Osteoblast (primary cell): Measurements from ENCODE around the gene MTARC1. TPM values are rescaled to one million over a fixed set of nuclear protein-coding genes. Genes with fewer than 3 reads are reported as not detected.

Source experiments
- DNase-seq: peaks from one replicate; pipeline ENCODE4 v3.0.0; 2011; ENCODE audit warnings: low spot score, mixed read lengths; ENCODE audit not compliant: insufficient read length; ENCODE audit errors: missing footprints
- H2AFZ ChIP-seq: 2 replicates; pipeline ENCODE4 v1.6.0; 2011; ENCODE audit warnings: mild to moderate bottlenecking, low read length
- H3K27ac ChIP-seq: 2 replicates; pipeline ENCODE4 v1.5.1; 2011; ENCODE audit warnings: mild to moderate bottlenecking, low read depth, low read length, moderate library complexity
- H3K27me3 ChIP-seq: 2 replicates; pipeline ENCODE4 v1.6.0; 2012; ENCODE audit warnings: mild to moderate bottlenecking, control low read depth, inconsistent platforms, low read length, moderate library complexity; ENCODE audit not compliant: insufficient read depth
- H3K36me3 ChIP-seq: 2 replicates; pipeline ENCODE4 v1.5.1; 2011; ENCODE audit warnings: mild to moderate bottlenecking, low read length, control low read depth, moderate library complexity; ENCODE audit not compliant: insufficient read depth
- H3K4me1 ChIP-seq: 2 replicates; pipeline ENCODE4 v1.5.1; 2011; ENCODE audit warnings: mild to moderate bottlenecking, low read length, control low read depth, moderate library complexity; ENCODE audit not compliant: insufficient read depth
- H3K4me2 ChIP-seq: 2 replicates; pipeline ENCODE4 v1.6.0; 2011; ENCODE audit warnings: mild to moderate bottlenecking, low read length; ENCODE audit not compliant: insufficient read depth
- H3K4me3 ChIP-seq: fragments of 200-600 bp; sonication (generic); 3 replicates; pipeline ENCODE4 v1.5.1; 2012; ENCODE audit warnings: mild to moderate bottlenecking, low read length, inconsistent platforms; ENCODE audit not compliant: insufficient read depth
- H3K79me2 ChIP-seq: 2 replicates; pipeline ENCODE4 v1.6.0; 2012; ENCODE audit warnings: mild to moderate bottlenecking, low read length, control low read depth, inconsistent platforms; ENCODE audit not compliant: insufficient read depth
- H3K9me3 ChIP-seq: 2 replicates; pipeline ENCODE4 v1.5.1; 2011; ENCODE audit warnings: low read depth, low read length, control low read depth
- H4K20me1 ChIP-seq: 2 replicates; pipeline ENCODE4 v1.6.0; 2012; ENCODE audit warnings: mild to moderate bottlenecking, low read length, control low read depth; ENCODE audit not compliant: insufficient read depth
- total RNA-seq: library from RNA; depleted of rRNA; stranded (reverse); fragments of >200 nt; gene quantifications from 2 replicates; pipeline ENCODE4 v1.2.3, GENCODE V29; 2012
- TF ChIP-seq, protein P1 (sequence below): IDR thresholded peaks from 2 replicates; pipeline ENCODE4 v1.5.1; 2011; ENCODE audit warnings: mild to moderate bottlenecking, low read depth, low read length, moderate library complexity; ENCODE audit errors: extremely low read depth

The MTARC1 gene
- total RNA-seq, 1 donor = 2.9 TPM

DNA sequence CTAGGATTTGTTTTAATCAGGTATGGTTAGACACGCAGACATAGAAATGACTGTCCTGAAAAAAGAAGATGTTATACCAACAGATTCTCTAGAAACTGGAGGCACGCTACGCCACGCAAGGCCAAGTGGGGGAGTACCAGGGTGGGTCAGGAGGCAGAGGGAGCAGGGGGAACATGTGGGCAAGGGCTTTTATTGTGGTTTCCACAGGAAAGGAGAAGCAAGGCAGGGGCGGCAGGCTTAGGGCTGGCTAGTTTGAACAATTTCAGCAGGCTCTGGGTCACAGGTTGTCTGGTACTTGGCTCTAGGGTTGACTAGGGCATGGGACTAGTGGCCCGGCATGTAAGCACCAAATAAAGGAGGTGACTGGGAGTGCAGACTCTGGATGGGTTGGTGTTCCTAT, 31.4 kb upstream of the MTARC1 start:
- Histone ChIP-seq H3K27ac (no peak overlapping the region), H3K36me3 (no peaks in the 10 kb centered on the region), H4K20me1 (no peaks in the 10 kb centered on the region), H3K9me3 (no peaks in the 10 kb centered on the region), H3K4me2 (no peak overlapping the region), H3K79me2 (no peaks in the 10 kb centered on the region), H3K27me3 (no peaks in the 10 kb centered on the region), H3K4me3 (no peak overlapping the region), H2AFZ (no peak overlapping the region), H3K4me1 (no peaks in the 10 kb centered on the region)
- DNase-seq = no peak
- TF ChIP-seq, protein P1, sequence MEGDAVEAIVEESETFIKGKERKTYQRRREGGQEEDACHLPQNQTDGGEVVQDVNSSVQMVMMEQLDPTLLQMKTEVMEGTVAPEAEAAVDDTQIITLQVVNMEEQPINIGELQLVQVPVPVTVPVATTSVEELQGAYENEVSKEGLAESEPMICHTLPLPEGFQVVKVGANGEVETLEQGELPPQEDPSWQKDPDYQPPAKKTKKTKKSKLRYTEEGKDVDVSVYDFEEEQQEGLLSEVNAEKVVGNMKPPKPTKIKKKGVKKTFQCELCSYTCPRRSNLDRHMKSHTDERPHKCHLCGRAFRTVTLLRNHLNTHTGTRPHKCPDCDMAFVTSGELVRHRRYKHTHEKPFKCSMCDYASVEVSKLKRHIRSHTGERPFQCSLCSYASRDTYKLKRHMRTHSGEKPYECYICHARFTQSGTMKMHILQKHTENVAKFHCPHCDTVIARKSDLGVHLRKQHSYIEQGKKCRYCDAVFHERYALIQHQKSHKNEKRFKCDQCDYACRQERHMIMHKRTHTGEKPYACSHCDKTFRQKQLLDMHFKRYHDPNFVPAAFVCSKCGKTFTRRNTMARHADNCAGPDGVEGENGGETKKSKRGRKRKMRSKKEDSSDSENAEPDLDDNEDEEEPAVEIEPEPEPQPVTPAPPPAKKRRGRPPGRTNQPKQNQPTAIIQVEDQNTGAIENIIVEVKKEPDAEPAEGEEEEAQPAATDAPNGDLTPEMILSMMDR = no peak

DNA sequence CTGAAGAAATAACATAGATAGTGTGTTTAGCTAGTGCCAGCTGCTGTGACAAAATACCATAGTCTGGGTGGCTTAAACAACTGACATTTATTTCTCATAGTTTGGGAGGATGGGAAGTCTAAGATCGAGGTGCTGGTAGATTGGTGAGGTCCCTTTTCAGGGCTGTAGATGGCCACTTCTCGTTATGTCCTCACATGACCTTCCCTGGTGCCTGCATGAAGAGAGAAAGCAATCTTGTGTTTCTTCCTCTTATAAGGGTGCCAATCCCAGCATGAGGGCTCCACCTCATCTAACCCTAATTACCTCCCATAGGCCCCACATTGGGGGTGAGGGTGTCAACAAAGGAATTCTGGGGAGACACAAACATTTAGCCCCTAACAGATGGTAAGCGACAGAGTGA, 29.3 kb upstream of the MTARC1 start:
- H3K4me2 ChIP-seq = no peak overlapping the region
- H3K27ac ChIP-seq = no peak overlapping the region
- H3K9me3 ChIP-seq = no peaks in the 10 kb centered on the region
- H4K20me1 ChIP-seq = no peaks in the 10 kb centered on the region
- no peaks in the 10 kb centered on the region for H3K79me2 ChIP-seq
- no peaks in the 10 kb centered on the region for H3K36me3 ChIP-seq
- no peaks in the 10 kb centered on the region for H3K27me3 ChIP-seq
- no peak overlapping the region for H2AFZ ChIP-seq
- no peak overlapping the region for H3K4me3 ChIP-seq
- TF ChIP-seq, protein P1 = no peak
- no peak for DNase-seq
- no peaks in the 10 kb centered on the region for H3K4me1 ChIP-seq

DNA sequence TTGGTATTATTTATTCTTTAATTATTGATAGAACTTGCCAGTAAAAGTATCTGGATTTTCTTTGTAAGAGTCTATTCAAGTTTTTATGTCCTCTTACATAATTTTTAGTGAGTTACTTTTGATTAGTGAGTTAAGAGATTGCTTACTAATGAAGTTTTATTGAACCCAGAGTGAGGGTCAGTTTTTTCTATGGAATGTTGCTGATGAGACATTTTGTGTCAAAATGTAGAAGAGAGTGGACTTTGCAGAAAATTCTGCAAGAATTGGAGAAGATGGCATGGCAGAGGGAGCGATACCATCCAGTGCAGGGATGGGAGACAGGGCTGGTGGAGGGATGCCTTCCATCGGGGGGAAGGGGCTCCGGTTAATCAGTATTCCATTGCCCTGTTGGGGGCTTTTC, 27.6 kb upstream of the MTARC1 start:
- Histone ChIP-seq H3K79me2 (no peaks in the 10 kb centered on the region), H3K36me3 (no peaks in the 10 kb centered on the region), H3K4me1 (no peaks in the 10 kb centered on the region), H3K27me3 (no peaks in the 10 kb centered on the region), H3K4me3 (no peak overlapping the region), H3K4me2 (no peak overlapping the region), H3K9me3 (no peaks in the 10 kb centered on the region), H3K27ac (no peak overlapping the region), H2AFZ (no peak overlapping the region), H4K20me1 (no peaks in the 10 kb centered on the region)
- TF ChIP-seq, protein P1 = no peak
- no peak for DNase-seq

DNA sequence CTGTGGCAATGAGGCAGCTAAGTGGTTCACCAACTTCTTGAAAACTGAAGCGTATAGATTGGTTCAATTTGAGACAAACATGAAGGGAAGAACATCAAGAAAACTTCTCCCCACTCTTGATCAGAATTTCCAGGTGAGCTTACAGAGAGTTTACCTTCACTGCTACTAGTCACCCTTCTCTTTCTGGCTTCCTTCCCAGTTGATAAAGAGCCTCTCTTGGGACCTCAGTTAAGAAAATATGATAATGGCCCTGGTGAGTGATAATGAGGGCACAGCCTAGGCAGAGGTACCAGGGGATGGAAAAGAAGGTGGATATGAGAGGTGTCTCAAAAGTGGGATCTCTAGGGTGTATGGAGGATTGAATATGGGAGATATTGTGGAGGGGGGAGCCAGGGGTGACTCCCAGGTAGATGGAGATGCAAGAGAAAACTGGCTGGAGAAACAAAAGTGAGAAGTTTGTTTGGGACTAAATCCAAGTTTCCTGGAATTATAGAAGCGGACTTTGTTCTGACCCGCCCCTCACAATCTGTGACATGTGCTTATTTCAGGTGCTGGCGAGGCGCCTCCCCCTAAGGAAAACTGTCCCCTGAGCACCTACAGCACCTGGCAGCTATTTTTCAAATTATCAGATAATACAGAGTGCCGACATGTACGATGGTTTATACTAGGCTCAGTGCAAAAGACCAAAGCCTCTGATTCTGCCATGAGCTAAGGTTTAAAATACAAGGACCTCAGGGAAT, 24.9 kb upstream of the MTARC1 start:
- Histone ChIP-seq H3K9me3 (no peaks in the 10 kb centered on the region), H2AFZ (no peak overlapping the region), H3K4me1 (no peaks in the 10 kb centered on the region), H3K4me3 (no peak overlapping the region), H4K20me1 (no peaks in the 10 kb centered on the region), H3K27ac (no peak overlapping the region), H3K79me2 (no peaks in the 10 kb centered on the region), H3K27me3 (no peaks in the 10 kb centered on the region), H3K36me3 (no peaks in the 10 kb centered on the region), H3K4me2 (no peak overlapping the region)
- DNase-seq = no peak
- TF ChIP-seq, protein P1 = no peak
